ENCODE data around the gene IRF2BP1. TPM values are rescaled to one million over a fixed set of nuclear protein-coding genes. Genes with fewer than 3 reads are reported as not detected.
A peak's percentile ranks its signal among the peaks of the same experiment; 100 is the strongest.

Gene IRF2BP1
- total and polyA plus RNA-seq, 2 of the 13 experiments (the other 11 are each of a cell fraction or from before 2014, with no cell fraction given): 4.3 to 14.3 TPM

GRCh38 chr19:45927565-45928261 lies 41.8 kb upstream of the IRF2BP1 start (continued):
- TF ChIP-seq, protein P1, sequence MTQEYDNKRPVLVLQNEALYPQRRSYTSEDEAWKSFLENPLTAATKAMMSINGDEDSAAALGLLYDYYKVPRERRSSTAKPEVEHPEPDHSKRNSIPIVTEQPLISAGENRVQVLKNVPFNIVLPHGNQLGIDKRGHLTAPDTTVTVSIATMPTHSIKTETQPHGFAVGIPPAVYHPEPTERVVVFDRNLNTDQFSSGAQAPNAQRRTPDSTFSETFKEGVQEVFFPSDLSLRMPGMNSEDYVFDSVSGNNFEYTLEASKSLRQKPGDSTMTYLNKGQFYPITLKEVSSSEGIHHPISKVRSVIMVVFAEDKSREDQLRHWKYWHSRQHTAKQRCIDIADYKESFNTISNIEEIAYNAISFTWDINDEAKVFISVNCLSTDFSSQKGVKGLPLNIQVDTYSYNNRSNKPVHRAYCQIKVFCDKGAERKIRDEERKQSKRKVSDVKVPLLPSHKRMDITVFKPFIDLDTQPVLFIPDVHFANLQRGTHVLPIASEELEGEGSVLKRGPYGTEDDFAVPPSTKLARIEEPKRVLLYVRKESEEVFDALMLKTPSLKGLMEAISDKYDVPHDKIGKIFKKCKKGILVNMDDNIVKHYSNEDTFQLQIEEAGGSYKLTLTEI (CRISPR knock-in tag; conservative IDR thresholded peaks at IDR 0.05): no peak
- no peak for TF ChIP-seq NRL (CRISPR knock-in tag; IDR thresholded peaks at IDR 0.05; ENCODE audit: borderline replicate concordance)
- no peak for TF ChIP-seq NR1H2 (CRISPR knock-in tag; IDR thresholded peaks at IDR 0.05; ENCODE audit: borderline replicate concordance, low read depth)
- peak; percentile 57; the same call in 1 of the 2 replicates for TF ChIP-seq ARID2 (CRISPR knock-in tag; IDR thresholded peaks at IDR 0.05; ENCODE audit: borderline replicate concordance)
- no peak for TF ChIP-seq SMC3 (IDR thresholded peaks at IDR 0.05; ENCODE audit: low read length)
- TF ChIP-seq ZBTB21 (CRISPR knock-in tag; IDR thresholded peaks at IDR 0.05): no peak
- TF ChIP-seq CBX1 (IDR thresholded peaks at IDR 0.05; ENCODE audit: low read depth): no peak
- TF ChIP-seq JUN (CRISPR knock-in tag; IDR thresholded peaks at IDR 0.05): no peak
- no peak for TF ChIP-seq SMAD1 (CRISPR knock-in tag; IDR thresholded peaks at IDR 0.05; ENCODE audit: borderline replicate concordance, low read depth)
- peak; percentile 58; the same call in 1 of the 2 replicates for TF ChIP-seq ZNF580 (CRISPR knock-in tag; IDR thresholded peaks at IDR 0.05; ENCODE audit: borderline replicate concordance, low read depth)
- TF ChIP-seq, protein P2, sequence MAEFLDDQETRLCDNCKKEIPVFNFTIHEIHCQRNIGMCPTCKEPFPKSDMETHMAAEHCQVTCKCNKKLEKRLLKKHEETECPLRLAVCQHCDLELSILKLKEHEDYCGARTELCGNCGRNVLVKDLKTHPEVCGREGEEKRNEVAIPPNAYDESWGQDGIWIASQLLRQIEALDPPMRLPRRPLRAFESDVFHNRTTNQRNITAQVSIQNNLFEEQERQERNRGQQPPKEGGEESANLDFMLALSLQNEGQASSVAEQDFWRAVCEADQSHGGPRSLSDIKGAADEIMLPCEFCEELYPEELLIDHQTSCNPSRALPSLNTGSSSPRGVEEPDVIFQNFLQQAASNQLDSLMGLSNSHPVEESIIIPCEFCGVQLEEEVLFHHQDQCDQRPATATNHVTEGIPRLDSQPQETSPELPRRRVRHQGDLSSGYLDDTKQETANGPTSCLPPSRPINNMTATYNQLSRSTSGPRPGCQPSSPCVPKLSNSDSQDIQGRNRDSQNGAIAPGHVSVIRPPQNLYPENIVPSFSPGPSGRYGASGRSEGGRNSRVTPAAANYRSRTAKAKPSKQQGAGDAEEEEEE (CRISPR knock-in tag; IDR thresholded peaks at IDR 0.05; ENCODE audit: borderline replicate concordance): no peak
- no peak for TF ChIP-seq PHF21A (CRISPR knock-in tag; IDR thresholded peaks at IDR 0.05)
- TF ChIP-seq ZNF234 (CRISPR knock-in tag; conservative IDR thresholded peaks at IDR 0.05): no peak
- no peak; the same call in 1 of the 2 replicates for TF ChIP-seq KLF15 (CRISPR knock-in tag; IDR thresholded peaks at IDR 0.05; ENCODE audit: borderline replicate concordance)
- TF ChIP-seq ZC3H4 (CRISPR knock-in tag; IDR thresholded peaks at IDR 0.05; ENCODE audit: borderline replicate concordance): no peak
- TF ChIP-seq ZEB1 (IDR thresholded peaks at IDR 0.05; ENCODE audit: insufficient replicate concordance, low read depth): no peak
- 0 out of 2 replicates have a peak, but pooled peaks have one; percentile 82 for TF ChIP-seq TMF1 (CRISPR knock-in tag; IDR thresholded peaks at IDR 0.05; ENCODE audit: low read depth)
- TF ChIP-seq SP4 (CRISPR knock-in tag; IDR thresholded peaks at IDR 0.05): peak; percentile 68
- TF ChIP-seq, protein P3, sequence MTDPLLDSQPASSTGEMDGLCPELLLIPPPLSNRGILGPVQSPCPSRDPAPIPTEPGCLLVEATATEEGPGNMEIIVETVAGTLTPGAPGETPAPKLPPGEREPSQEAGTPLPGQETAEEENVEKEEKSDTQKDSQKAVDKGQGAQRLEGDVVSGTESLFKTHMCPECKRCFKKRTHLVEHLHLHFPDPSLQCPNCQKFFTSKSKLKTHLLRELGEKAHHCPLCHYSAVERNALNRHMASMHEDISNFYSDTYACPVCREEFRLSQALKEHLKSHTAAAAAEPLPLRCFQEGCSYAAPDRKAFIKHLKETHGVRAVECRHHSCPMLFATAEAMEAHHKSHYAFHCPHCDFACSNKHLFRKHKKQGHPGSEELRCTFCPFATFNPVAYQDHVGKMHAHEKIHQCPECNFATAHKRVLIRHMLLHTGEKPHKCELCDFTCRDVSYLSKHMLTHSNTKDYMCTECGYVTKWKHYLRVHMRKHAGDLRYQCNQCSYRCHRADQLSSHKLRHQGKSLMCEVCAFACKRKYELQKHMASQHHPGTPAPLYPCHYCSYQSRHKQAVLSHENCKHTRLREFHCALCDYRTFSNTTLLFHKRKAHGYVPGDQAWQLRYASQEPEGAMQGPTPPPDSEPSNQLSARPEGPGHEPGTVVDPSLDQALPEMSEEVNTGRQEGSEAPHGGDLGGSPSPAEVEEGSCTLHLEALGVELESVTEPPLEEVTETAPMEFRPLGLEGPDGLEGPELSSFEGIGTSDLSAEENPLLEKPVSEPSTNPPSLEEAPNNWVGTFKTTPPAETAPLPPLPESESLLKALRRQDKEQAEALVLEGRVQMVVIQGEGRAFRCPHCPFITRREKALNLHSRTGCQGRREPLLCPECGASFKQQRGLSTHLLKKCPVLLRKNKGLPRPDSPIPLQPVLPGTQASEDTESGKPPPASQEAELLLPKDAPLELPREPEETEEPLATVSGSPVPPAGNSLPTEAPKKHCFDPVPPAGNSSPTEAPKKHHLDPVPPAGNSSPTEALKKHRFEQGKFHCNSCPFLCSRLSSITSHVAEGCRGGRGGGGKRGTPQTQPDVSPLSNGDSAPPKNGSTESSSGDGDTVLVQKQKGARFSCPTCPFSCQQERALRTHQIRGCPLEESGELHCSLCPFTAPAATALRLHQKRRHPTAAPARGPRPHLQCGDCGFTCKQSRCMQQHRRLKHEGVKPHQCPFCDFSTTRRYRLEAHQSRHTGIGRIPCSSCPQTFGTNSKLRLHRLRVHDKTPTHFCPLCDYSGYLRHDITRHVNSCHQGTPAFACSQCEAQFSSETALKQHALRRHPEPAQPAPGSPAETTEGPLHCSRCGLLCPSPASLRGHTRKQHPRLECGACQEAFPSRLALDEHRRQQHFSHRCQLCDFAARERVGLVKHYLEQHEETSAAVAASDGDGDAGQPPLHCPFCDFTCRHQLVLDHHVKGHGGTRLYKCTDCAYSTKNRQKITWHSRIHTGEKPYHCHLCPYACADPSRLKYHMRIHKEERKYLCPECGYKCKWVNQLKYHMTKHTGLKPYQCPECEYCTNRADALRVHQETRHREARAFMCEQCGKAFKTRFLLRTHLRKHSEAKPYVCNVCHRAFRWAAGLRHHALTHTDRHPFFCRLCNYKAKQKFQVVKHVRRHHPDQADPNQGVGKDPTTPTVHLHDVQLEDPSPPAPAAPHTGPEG (CRISPR knock-in tag; IDR thresholded peaks at IDR 0.05): no peak
- TF ChIP-seq ZNF10 (CRISPR knock-in tag; IDR thresholded peaks at IDR 0.05; ENCODE audit: borderline replicate concordance, low read depth): no peak

Data from HepG2 (cell line).